HepG2 (cell line): ENCODE data around the gene FGD3. TPM values are rescaled to one million over a fixed set of nuclear protein-coding genes. Genes with fewer than 3 reads are reported as not detected.

Experiments used
- ATAC-seq: fragments of 200-7000 bp; cut with Tn5 transposase; 3 replicates; pipeline ENCODE4 v1.9.1; 2020; ENCODE audit warnings: mild to moderate bottlenecking, moderate library complexity
- BruUV-seq: library from RNA; stranded (reverse); fragments of 400-500 nt; replicated peaks from 2 replicates; lab custom pipeline; 2021; lab: Mats Ljungman, UMichigan
- CTCF ChIA-PET: fragments of 300-600 bp; formaldehyde crosslinking; extraction: SDS; loops from one replicate; lab custom pipeline; 2021; ENCODE audit warnings: low total read pairs, inconsistent platforms, low intra/inter-chr PET ratio; lab: Yijun Ruan, JAX
- POLR2A ChIA-PET: fragments of 350-600 bp; sonication (Branson Sonifier 250); formaldehyde crosslinking; loops from one replicate; lab custom pipeline; 2020; ENCODE audit warnings: antibody characterized with exemption, inconsistent platforms; lab: Yijun Ruan, JAX
- DNase-seq: peaks from one replicate; pipeline ENCODE4 v3.0.0-alpha.2; 2015; ENCODE audit warnings: low spot score
- FAIRE-seq: peaks from 3 replicates; lab custom pipeline; 2011; peaks lifted over from hg19 to GRCh38; lab: Jason Lieb, UNC
- H2AFZ ChIP-seq: one replicate; pipeline ENCODE4 v1.6.1; 2011; ENCODE audit warnings: low read length, inconsistent platforms
- H3K27ac ChIP-seq: fragments of 300-600 bp; 3 replicates; pipeline ENCODE4 v1.8.0; 2011; ENCODE audit warnings: mixed run types, mild to moderate bottlenecking, mixed read lengths, low read length, inconsistent platforms; ENCODE audit not compliant: insufficient read depth; ENCODE audit errors: extremely low read length
- H3K27me3 ChIP-seq, 2 experiments: fragments of 200-600 bp in 1 of 2; 2 replicates in 1 of 2; 3 replicates in 1 of 2; pipeline versions ENCODE4 v1.6.0 to v1.8.0; 2011; ENCODE audit warnings: low read length in 2 of 2, mild to moderate bottlenecking in 2 of 2, moderate library complexity in 2 of 2, inconsistent platforms in 1 of 2; ENCODE audit not compliant: insufficient read depth in 2 of 2, control insufficient read depth in 1 of 2
- H3K36me3 ChIP-seq, 2 experiments: fragments of 200-600 bp in 1 of 2; replicated peaks in 1 of 2; 2 replicates in 1 of 2; 3 replicates in 1 of 2; pipeline versions ENCODE4 v1.5.1 to v1.8.0; 2011; ENCODE audit warnings: low read length in 2 of 2, inconsistent platforms in 1 of 2; ENCODE audit not compliant: insufficient read depth in 2 of 2, control insufficient read depth in 1 of 2
- H3K4me1 ChIP-seq: 2 replicates; pipeline ENCODE4 v1.5.1; 2012; ENCODE audit warnings: low read length, inconsistent platforms; ENCODE audit not compliant: insufficient read depth
- H3K4me2 ChIP-seq: 2 replicates; pipeline ENCODE4 v1.6.0; 2011; ENCODE audit warnings: low read depth, low read length, inconsistent platforms
- H3K4me3 ChIP-seq, 3 experiments: fragments of 200-600 bp in 1 of 3; sonication (generic), shearing (Covaris generic) in 1 of 3; replicated peaks in 1 of 3; 2 replicates each; pipeline ENCODE4 v1.5.1; 2011 to 2016; ENCODE audit warnings: low read length in 3 of 3, inconsistent platforms in 2 of 3, low read depth in 2 of 3, mild to moderate bottlenecking in 2 of 3, control low read depth in 1 of 3, mixed read lengths in 1 of 3; ENCODE audit not compliant: insufficient read depth in 1 of 3
- H3K79me2 ChIP-seq: one replicate; pipeline ENCODE4 v1.6.1; 2011; ENCODE audit warnings: low read length, inconsistent platforms; ENCODE audit not compliant: insufficient read depth
- H3K9ac ChIP-seq: 2 replicates; pipeline ENCODE4 v1.6.0; 2011; ENCODE audit warnings: mild to moderate bottlenecking, low read depth, low read length, inconsistent platforms; ENCODE audit not compliant: insufficient read depth
- H3K9me3 ChIP-seq: 2 replicates; pipeline ENCODE4 v1.5.1; 2012; ENCODE audit warnings: mild to moderate bottlenecking, low read length
- H4K20me1 ChIP-seq: 2 replicates; pipeline ENCODE4 v1.6.0; 2011; ENCODE audit warnings: inconsistent platforms, mild to moderate bottlenecking, low read length, moderate library complexity; ENCODE audit not compliant: insufficient read depth
- ADNP ChIP-seq: sonication (generic); formaldehyde crosslinking; IDR thresholded peaks from 2 replicates; pipeline ENCODE4 v1.4.0; 2020; ENCODE audit warnings: missing genetic modification reagents
- CREM ChIP-seq, 2 experiments: sonication (generic) in 1 of 2; formaldehyde crosslinking in 1 of 2; IDR thresholded peaks; 2 replicates each; pipeline versions ENCODE4 v1.4.0 to v1.6.1; 2016 to 2020; ENCODE audit warnings: antibody characterized with exemption in 1 of 2, mild to moderate bottlenecking in 1 of 2, missing genetic modification reagents in 1 of 2
- HNF4G ChIP-seq, 2 experiments: sonication (generic) in 1 of 2; formaldehyde crosslinking in 1 of 2; IDR thresholded peaks; 2 replicates each; pipeline versions ENCODE4 v1.4.0 to v1.6.1; 2011 to 2020; ENCODE audit warnings: borderline replicate concordance in 2 of 2, low read depth in 2 of 2, mild to moderate bottlenecking in 2 of 2, low read length in 1 of 2, missing genetic modification reagents in 1 of 2, moderate library complexity in 1 of 2
- MLLT10 ChIP-seq: sonication (generic); formaldehyde crosslinking; IDR thresholded peaks from 2 replicates; pipeline ENCODE4 v1.4.0; 2020; ENCODE audit warnings: missing genetic modification reagents
- ZNF720 ChIP-seq: sonication (generic); formaldehyde crosslinking; IDR thresholded peaks from 2 replicates; pipeline ENCODE4 v1.4.0; 2020; ENCODE audit warnings: missing genetic modification reagents
- WGBS: methylation state at CpG from one replicate; pipeline ENCODE4 v1.1.6; 2017; ENCODE audit warnings: low lambda C conversion rate; 5-methylcytosine and 5-hydroxymethylcytosine counted together
- in situ Hi-C: cut with HindIII; loops from 2 replicates; pipeline ENCODE4 v1.10.0; 2017; ENCODE audit warnings: low pct_unique_long_range_greater_than_20kb; ENCODE audit not compliant: extremely low pct_ligation_motif_present
- intact Hi-C: fragments of 100-400 bp; cut with micrococcal nuclease; formaldehyde crosslinking; loops from one replicate; pipeline ENCODE4 v1.10.0; 2022; ENCODE audit not compliant: unreplicated experiment
- polyA plus RNA-seq, 8 experiments: library from polyadenylated mRNA; depleted of rRNA in 3 of 8; stranded (reverse) in 7 of 8; unstranded in 1 of 8; fragments of >200 nt; fragmentation: Illumina TruSeq in 4 of 8; extraction: Trizol in 4 of 8; gene quantifications; 2 replicates each; pipeline versions ENCODE4 v1.2.1 to v1.2.3, GENCODE V29; 2011 to 2016; ENCODE audit warnings: low read depth in 4 of 8, missing spikeins in 1 of 8, mixed read lengths in 1 of 8; ENCODE audit not compliant: insufficient read depth in 1 of 8
- total RNA-seq, 5 experiments: library from RNA; depleted of rRNA; stranded (reverse); fragments of >200 nt; fragmentation: Illumina TruSeq; extraction: Trizol; gene quantifications; 2 replicates each; pipeline ENCODE4 v1.2.3, GENCODE V29; 2016; ENCODE audit warnings: low read depth in 1 of 5
- TF ChIP-seq, protein P1 (sequence below), 2 experiments: sonication (generic) in 1 of 2; formaldehyde crosslinking in 1 of 2; IDR thresholded peaks; 2 replicates each; pipeline versions ENCODE4 v1.4.0 to v1.6.1; 2018 to 2020; ENCODE audit warnings: missing genetic modification reagents in 2 of 2, borderline replicate concordance in 1 of 2, low read depth in 1 of 2, mild to moderate bottlenecking in 1 of 2, missing biosample characterization in 1 of 2
- TF ChIP-seq, protein P2 (sequence below): IDR thresholded peaks from 2 replicates; pipeline ENCODE4 v1.6.1; 2012; ENCODE audit warnings: inconsistent platforms
- TF ChIP-seq, protein P3 (sequence below): sonication (generic); formaldehyde crosslinking; conservative IDR thresholded peaks from 2 replicates; pipeline ENCODE4 v1.8.0; 2022; ENCODE audit warnings: missing genetic modification reagents
- TF ChIP-seq, protein P4 (sequence below): sonication (generic); formaldehyde crosslinking; IDR thresholded peaks from 2 replicates; pipeline ENCODE4 v1.4.0; 2020; ENCODE audit warnings: mild to moderate bottlenecking, missing genetic modification reagents, borderline replicate concordance
- TF ChIP-seq, protein P5 (sequence below): sonication (generic); formaldehyde crosslinking; IDR thresholded peaks from 2 replicates; pipeline ENCODE4 v1.5.1; 2020; ENCODE audit warnings: mild to moderate bottlenecking, missing genetic modification reagents, borderline replicate concordance

Gene FGD3
- total and polyA plus RNA-seq, 2 of the 13 experiments (the other 11 are each of a cell fraction or from before 2014, with no cell fraction given), result 0.53 to 1.1 TPM

DNA sequence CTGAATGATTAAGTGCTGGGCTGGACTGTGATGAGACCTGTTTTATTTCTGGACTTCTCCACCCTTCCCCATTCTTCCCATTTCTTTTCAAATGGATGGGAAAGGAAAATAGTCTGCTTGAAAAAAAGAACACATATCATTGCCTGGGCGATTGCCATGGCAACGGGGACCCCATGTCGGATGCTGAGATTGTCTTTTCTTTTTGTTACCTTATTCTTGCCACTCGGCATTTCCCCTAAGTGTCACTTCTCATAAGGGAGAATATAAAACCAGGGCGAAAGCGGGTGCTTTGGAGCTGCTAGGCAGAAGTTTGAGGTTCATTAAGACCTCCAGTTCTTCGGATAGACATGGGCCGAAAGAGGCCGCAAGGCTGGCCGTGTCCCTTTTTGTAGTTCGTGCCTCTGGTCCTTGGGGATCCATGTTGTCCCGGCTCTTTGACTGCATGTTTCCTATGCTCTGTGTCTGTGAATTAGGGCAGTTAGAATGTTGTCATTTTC is 763 bp downstream of the FGD3 start:
- Histone ChIP-seq H3K9me3 (no peaks in the 10 kb centered on the region), H3K27me3 (peaks cover 7 to 62% of the 10 kb centered on the region in 2 experiments; a peak in 4 of 5 replicates), H2AFZ (no peak overlapping the region), H3K9ac (no peak overlapping the region), H3K4me1 (peaks cover 12% of the 10 kb centered on the region), H3K4me2 (0 out of 2 replicates have a peak overlapping the region, but pooled peaks have one; percentile 67), H3K79me2 (no peaks in the 10 kb centered on the region), H4K20me1 (no peaks in the 10 kb centered on the region), H3K36me3 (no peaks in the 10 kb centered on the region), H3K27ac (no peak overlapping the region), H3K4me3 (no peak overlapping the region)
- BruUV-seq, result no TSS peak
- CTCF ChIA-PET, result no interaction called here
- POLR2A ChIA-PET, result no interaction called here
- intact Hi-C loops (no loop called here), in situ Hi-C loops (no loop called here)
- FAIRE-seq (no peak), DNase-seq (no peak), ATAC-seq (no peak)
- WGBS, result 56% methylated on average over 12 of the region's 12 CpGs
- TF ChIP-seq, protein P1, sequence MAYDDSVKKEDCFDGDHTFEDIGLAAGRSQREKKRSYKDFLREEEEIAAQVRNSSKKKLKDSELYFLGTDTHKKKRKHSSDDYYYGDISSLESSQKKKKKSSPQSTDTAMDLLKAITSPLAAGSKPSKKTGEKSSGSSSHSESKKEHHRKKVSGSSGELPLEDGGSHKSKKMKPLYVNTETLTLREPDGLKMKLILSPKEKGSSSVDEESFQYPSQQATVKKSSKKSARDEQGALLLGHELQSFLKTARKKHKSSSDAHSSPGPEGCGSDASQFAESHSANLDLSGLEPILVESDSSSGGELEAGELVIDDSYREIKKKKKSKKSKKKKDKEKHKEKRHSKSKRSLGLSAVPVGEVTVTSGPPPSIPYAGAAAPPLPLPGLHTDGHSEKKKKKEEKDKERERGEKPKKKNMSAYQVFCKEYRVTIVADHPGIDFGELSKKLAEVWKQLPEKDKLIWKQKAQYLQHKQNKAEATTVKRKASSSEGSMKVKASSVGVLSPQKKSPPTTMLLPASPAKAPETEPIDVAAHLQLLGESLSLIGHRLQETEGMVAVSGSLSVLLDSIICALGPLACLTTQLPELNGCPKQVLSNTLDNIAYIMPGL (CRISPR knock-in tag; IDR thresholded peaks at IDR 0.05; ENCODE audit: borderline replicate concordance in 1 of 2, low read depth in 1 of 2), result no peak
- TF ChIP-seq, protein P2, sequence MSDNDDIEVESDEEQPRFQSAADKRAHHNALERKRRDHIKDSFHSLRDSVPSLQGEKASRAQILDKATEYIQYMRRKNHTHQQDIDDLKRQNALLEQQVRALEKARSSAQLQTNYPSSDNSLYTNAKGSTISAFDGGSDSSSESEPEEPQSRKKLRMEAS, result no peak
- TF ChIP-seq MLLT10 (CRISPR knock-in tag), result no peak
- no peak for TF ChIP-seq CREM (IDR thresholded peaks at IDR 0.05)
- TF ChIP-seq CREM (CRISPR knock-in tag; IDR thresholded peaks at IDR 0.05), result no peak
- TF ChIP-seq HNF4G (IDR thresholded peaks at IDR 0.05; ENCODE audit: borderline replicate concordance, low read depth, low read length), result no peak
- no peak for TF ChIP-seq HNF4G (CRISPR knock-in tag; IDR thresholded peaks at IDR 0.05; ENCODE audit: borderline replicate concordance, low read depth)
- TF ChIP-seq, protein P3, sequence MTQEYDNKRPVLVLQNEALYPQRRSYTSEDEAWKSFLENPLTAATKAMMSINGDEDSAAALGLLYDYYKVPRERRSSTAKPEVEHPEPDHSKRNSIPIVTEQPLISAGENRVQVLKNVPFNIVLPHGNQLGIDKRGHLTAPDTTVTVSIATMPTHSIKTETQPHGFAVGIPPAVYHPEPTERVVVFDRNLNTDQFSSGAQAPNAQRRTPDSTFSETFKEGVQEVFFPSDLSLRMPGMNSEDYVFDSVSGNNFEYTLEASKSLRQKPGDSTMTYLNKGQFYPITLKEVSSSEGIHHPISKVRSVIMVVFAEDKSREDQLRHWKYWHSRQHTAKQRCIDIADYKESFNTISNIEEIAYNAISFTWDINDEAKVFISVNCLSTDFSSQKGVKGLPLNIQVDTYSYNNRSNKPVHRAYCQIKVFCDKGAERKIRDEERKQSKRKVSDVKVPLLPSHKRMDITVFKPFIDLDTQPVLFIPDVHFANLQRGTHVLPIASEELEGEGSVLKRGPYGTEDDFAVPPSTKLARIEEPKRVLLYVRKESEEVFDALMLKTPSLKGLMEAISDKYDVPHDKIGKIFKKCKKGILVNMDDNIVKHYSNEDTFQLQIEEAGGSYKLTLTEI (CRISPR knock-in tag), result no peak
- TF ChIP-seq, protein P4, sequence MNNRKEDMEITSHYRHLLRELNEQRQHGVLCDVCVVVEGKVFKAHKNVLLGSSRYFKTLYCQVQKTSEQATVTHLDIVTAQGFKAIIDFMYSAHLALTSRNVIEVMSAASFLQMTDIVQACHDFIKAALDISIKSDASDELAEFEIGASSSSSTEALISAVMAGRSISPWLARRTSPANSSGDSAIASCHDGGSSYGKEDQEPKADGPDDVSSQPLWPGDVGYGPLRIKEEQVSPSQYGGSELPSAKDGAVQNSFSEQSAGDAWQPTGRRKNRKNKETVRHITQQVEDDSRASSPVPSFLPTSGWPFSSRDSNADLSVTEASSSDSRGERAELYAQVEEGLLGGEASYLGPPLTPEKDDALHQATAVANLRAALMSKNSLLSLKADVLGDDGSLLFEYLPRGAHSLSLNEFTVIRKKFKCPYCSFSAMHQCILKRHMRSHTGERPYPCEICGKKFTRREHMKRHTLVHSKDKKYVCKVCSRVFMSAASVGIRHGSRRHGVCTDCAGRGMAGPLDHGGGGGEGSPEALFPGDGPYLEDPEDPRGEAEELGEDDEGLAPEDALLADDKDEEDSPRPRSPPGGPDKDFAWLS (CRISPR knock-in tag), result no peak
- TF ChIP-seq ADNP (CRISPR knock-in tag), result no peak
- TF ChIP-seq, protein P5, sequence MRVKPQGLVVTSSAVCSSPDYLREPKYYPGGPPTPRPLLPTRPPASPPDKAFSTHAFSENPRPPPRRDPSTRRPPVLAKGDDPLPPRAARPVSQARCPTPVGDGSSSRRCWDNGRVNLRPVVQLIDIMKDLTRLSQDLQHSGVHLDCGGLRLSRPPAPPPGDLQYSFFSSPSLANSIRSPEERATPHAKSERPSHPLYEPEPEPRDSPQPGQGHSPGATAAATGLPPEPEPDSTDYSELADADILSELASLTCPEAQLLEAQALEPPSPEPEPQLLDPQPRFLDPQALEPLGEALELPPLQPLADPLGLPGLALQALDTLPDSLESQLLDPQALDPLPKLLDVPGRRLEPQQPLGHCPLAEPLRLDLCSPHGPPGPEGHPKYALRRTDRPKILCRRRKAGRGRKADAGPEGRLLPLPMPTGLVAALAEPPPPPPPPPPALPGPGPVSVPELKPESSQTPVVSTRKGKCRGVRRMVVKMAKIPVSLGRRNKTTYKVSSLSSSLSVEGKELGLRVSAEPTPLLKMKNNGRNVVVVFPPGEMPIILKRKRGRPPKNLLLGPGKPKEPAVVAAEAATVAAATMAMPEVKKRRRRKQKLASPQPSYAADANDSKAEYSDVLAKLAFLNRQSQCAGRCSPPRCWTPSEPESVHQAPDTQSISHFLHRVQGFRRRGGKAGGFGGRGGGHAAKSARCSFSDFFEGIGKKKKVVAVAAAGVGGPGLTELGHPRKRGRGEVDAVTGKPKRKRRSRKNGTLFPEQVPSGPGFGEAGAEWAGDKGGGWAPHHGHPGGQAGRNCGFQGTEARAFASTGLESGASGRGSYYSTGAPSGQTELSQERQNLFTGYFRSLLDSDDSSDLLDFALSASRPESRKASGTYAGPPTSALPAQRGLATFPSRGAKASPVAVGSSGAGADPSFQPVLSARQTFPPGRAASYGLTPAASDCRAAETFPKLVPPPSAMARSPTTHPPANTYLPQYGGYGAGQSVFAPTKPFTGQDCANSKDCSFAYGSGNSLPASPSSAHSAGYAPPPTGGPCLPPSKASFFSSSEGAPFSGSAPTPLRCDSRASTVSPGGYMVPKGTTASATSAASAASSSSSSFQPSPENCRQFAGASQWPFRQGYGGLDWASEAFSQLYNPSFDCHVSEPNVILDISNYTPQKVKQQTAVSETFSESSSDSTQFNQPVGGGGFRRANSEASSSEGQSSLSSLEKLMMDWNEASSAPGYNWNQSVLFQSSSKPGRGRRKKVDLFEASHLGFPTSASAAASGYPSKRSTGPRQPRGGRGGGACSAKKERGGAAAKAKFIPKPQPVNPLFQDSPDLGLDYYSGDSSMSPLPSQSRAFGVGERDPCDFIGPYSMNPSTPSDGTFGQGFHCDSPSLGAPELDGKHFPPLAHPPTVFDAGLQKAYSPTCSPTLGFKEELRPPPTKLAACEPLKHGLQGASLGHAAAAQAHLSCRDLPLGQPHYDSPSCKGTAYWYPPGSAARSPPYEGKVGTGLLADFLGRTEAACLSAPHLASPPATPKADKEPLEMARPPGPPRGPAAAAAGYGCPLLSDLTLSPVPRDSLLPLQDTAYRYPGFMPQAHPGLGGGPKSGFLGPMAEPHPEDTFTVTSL (CRISPR knock-in tag), result no peak
- no peak for TF ChIP-seq ZNF720 (CRISPR knock-in tag)
